ENCODE measurements around the gene VWA3A.
A peak's percentile ranks its signal among the peaks of the same experiment; 100 is the strongest.

The VWA3A gene

GRCh38 chr16:22183901-22184614 lies 91.7 kb downstream of the VWA3A start:
- H3K4me3 ChIP-seq (ENCODE audit: low read depth, low read length) = no peak overlapping the region
- TF ChIP-seq, protein P1, sequence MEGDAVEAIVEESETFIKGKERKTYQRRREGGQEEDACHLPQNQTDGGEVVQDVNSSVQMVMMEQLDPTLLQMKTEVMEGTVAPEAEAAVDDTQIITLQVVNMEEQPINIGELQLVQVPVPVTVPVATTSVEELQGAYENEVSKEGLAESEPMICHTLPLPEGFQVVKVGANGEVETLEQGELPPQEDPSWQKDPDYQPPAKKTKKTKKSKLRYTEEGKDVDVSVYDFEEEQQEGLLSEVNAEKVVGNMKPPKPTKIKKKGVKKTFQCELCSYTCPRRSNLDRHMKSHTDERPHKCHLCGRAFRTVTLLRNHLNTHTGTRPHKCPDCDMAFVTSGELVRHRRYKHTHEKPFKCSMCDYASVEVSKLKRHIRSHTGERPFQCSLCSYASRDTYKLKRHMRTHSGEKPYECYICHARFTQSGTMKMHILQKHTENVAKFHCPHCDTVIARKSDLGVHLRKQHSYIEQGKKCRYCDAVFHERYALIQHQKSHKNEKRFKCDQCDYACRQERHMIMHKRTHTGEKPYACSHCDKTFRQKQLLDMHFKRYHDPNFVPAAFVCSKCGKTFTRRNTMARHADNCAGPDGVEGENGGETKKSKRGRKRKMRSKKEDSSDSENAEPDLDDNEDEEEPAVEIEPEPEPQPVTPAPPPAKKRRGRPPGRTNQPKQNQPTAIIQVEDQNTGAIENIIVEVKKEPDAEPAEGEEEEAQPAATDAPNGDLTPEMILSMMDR (conservative IDR thresholded peaks at IDR 0.05; ENCODE audit: low read depth, low read length) = peak; percentile 54
- peak; percentile 24 for DNase-seq (ENCODE audit: low read depth)

DNA sequence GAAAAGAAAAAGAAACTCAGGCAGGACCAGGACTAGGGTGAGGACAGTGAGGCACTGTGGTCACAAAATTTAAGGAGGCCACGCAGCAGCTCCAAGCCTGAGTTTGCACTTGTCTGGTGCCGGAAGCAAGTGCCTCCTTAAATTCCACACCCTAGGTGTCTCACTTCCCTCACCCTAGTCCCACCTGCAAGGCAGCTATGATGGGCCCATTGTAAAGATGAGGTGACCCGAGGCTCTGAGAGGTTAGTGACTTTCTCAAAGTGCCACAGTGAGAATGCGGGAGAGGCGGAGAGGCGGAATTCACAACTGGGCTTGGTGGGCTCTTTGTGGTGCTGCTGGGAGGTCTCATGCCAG lies 92.3 kb downstream of the VWA3A start:
- no peak overlapping the region for H3K4me3 ChIP-seq (ENCODE audit: low read depth, low read length)
- no peak for DNase-seq (ENCODE audit: low read depth)
- TF ChIP-seq, protein P1 (conservative IDR thresholded peaks at IDR 0.05; ENCODE audit: low read depth, low read length) = no peak

DNA sequence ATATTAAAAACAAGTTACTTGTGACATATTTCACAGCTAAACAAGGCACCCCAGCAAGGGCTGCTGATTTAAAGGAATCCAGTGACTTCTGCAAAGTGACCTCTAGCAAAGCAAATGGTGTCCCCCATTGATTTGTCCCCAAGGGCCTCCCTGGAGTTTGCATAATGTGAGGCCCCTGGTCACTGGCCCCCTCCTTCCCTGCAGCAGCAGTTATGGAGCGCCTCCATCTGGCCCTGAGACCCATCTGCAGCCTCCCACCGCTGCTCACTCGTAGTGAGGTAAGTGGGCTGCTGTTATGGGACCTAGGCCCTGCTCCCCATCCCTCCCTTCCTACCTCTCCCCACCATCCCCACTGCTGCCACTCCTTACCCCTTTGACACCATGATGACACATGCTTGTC lies 94.2 kb downstream of the VWA3A start:
- TF ChIP-seq, protein P1 (conservative IDR thresholded peaks at IDR 0.05; ENCODE audit: low read depth, low read length) = peak; percentile 45
- DNase-seq (ENCODE audit: low read depth) = no peak

GRCh38 chr16:22188267-22188594 lies 95.9 kb downstream of the VWA3A start:
- TF ChIP-seq, protein P1 (conservative IDR thresholded peaks at IDR 0.05; ENCODE audit: low read depth, low read length) = no peak
- no peak for DNase-seq (ENCODE audit: low read depth)
- no peak overlapping the region for H3K4me3 ChIP-seq (ENCODE audit: low read depth, low read length)

More for the DNA sequence above, 94.2 kb downstream of the VWA3A start:
- no peak overlapping the region for H3K4me3 ChIP-seq (ENCODE audit: low read depth, low read length)

DNA sequence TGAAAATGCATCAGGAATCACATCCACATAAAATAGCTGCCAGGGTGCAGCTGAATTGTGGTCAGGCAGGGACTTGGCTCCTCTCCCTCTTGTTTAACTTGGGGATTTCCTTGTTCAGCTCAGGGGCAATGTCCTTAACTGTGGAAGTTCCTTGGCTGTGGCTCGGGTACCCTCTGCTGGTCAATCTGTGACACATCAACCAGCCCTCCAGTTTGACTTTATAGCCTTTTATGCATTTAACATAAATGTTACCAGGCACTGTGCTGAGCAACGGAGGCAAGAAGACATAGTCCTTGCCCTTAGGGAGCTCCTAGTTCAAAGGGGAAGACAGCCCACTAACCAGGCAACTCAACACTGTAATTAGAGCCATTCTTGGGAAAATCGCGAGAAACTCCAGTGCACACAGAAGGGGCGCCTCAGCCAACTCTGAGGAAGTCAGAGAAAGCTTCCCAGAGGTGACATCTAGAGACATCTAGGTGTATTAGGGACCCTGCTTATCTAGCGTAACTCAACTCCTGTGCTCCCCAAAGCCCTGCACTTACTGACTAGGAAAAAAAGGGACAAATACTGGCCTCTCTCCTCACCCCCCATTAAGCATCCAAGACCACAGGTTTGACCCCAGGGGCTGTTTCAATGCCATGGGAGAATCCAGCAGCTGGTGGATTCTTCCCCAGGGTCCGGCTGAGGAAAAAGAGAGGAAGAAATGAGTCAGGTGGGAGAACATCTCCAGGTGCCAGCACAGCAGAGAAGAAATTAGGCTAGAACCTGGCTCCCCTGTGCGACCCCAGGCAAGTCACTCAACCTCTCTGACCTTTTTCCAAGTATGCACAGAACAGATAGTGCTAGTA lies 96.5 kb downstream of the VWA3A start:
- peak; percentile 95 for DNase-seq (ENCODE audit: low read depth)
- no peak overlapping the region for H3K4me3 ChIP-seq (ENCODE audit: low read depth, low read length)
- TF ChIP-seq, protein P1 (conservative IDR thresholded peaks at IDR 0.05; ENCODE audit: low read depth, low read length) = peak; percentile 92

DNA sequence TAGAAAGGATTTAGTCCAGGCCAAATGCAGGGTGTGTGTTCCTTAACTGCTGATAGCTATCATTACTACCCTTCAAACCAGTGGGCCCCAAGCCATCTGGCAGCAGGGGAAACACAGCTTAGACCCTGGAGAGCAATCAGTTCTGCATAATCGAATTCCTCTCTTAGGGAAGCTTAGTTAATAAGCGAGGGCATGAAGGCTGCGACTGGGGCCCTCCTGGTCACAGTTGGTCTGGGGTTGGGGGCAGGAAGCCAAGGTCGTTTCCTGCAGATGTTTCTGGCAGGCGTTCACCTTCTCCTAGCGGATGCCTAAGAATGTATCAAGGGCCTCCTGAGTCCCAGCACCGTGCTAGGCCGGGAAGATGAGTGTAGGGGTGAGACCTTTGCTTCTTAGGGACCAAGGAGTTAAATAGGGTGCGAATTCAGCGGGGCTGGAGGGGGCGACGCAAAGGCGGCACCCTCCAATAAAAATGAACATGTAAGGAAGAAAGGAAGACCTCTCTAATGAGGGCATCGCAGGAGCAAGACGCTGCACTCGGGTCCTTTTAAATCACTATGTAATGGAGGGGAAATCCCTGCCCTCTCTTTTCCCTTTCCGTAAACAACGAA lies 97.2 kb downstream of the VWA3A start:
- TF ChIP-seq, protein P1 (conservative IDR thresholded peaks at IDR 0.05; ENCODE audit: low read depth, low read length) = peak; percentile 3

More for the DNA sequence above, 97.2 kb downstream of the VWA3A start:
- peak overlapping the region; percentile 70 for H3K4me3 ChIP-seq (ENCODE audit: low read depth, low read length)
- peak; percentile 35 for DNase-seq (ENCODE audit: low read depth)
